Natural killer cell (primary cell): Measurements from ENCODE around the gene TRIL. TPM values are rescaled to one million over a fixed set of nuclear protein-coding genes. Genes with fewer than 3 reads are reported as not detected.

Experiments
- ATAC-seq, 3 donors: fragments of 150-1000 bp in 2 of 3; fragments of 200-7000 bp in 1 of 3; cut with Tn5 transposase; 1 replicate in 1 of 3; 2 replicates in 2 of 3; pipeline ENCODE4 v1.10.0; 2021; ENCODE audit warnings: mild to moderate bottlenecking in 2 of 3, moderate library complexity in 2 of 3
- DNase-seq, 2 donors: peaks; one replicate each; pipeline versions ENCODE4 v3.0.0 to v3.0.0-alpha.2; 2013 to 2021; ENCODE audit warnings: mixed read lengths in 1 of 2
- H3K27ac ChIP-seq: one replicate; pipeline ENCODE4 v1.5.1; 2013; ENCODE audit warnings: mild to moderate bottlenecking, low read length
- H3K27me3 ChIP-seq: one replicate; pipeline ENCODE4 v1.6.1; 2013; ENCODE audit warnings: low read length; ENCODE audit not compliant: control insufficient read depth, insufficient read depth
- H3K36me3 ChIP-seq: one replicate; pipeline ENCODE4 v1.6.1; 2013; ENCODE audit warnings: low read length; ENCODE audit not compliant: control insufficient read depth, insufficient read depth
- H3K4me1 ChIP-seq: one replicate; pipeline ENCODE4 v1.6.1; 2013; ENCODE audit warnings: low read length; ENCODE audit not compliant: control insufficient read depth, insufficient read depth
- H3K4me3 ChIP-seq: one replicate; pipeline ENCODE4 v1.5.1; 2013; ENCODE audit warnings: low read length
- H3K9me3 ChIP-seq: one replicate; pipeline ENCODE4 v1.6.1; 2013; ENCODE audit warnings: low read length; ENCODE audit not compliant: control insufficient read depth, insufficient read depth
- H3K27ac Mint-ChIP-seq, 2 donors: one replicate each; pipeline ENCODE4 v1.8.0; 2022; ENCODE audit warnings: mild to moderate bottlenecking in 2 of 2, mixed read lengths in 2 of 2, moderate library complexity in 1 of 2
- H3K27me3 Mint-ChIP-seq, 2 donors: one replicate each; pipeline ENCODE4 v1.8.0; 2022; ENCODE audit warnings: low read depth in 2 of 2, mixed read lengths in 2 of 2
- H3K36me3 Mint-ChIP-seq: one replicate; pipeline ENCODE4 v1.8.0; 2022; ENCODE audit warnings: mixed read lengths
- H3K4me1 Mint-ChIP-seq, 2 donors: one replicate each; pipeline ENCODE4 v1.8.0; 2022; ENCODE audit warnings: mixed read lengths in 2 of 2
- H3K4me3 Mint-ChIP-seq: one replicate; pipeline ENCODE4 v1.8.0; 2022; ENCODE audit warnings: mild to moderate bottlenecking, moderate library complexity, mixed read lengths
- H3K9me3 Mint-ChIP-seq, 2 donors: one replicate each; pipeline ENCODE4 v1.8.0; 2022; ENCODE audit warnings: mixed read lengths in 2 of 2
- CTCF ChIP-seq: fragments of 200-600 bp; IDR thresholded peaks from one replicate; pipeline ENCODE4 v1.8.0; 2022; ENCODE audit warnings: antibody characterized with exemption
- WGBS: methylation state at CpG from one replicate; pipeline ENCODE4 v1.1.7; 2013; ENCODE audit warnings: missing lambda C conversion rate; ENCODE audit not compliant: insufficient coverage; 5-methylcytosine and 5-hydroxymethylcytosine counted together
- intact Hi-C: fragments of 100-400 bp; cut with micrococcal nuclease; formaldehyde crosslinking; loops from one replicate; pipeline ENCODE4 v1.14.2; 2022
- total RNA-seq, 4 donors: library from RNA; stranded (reverse); fragments of 120-200 nt in 1 of 4; gene quantifications; one replicate each; pipeline versions ENCODE4 v1.2.3 to v1.2.4, GENCODE V29; 2013 to 2022

The TRIL gene
- total RNA-seq, 3 donors from 2014 or later (not counting 1 experiment from before 2014, with no cell fraction given), result 0.07 TPM; not detected in 2

GRCh38 chr7:28999427-28999826, 41.3 kb upstream of the TRIL start:
- intact Hi-C loops, result no loop called here
- no peaks in the 10 kb centered on the region for H3K4me1 Mint-ChIP-seq
- no peaks in the 10 kb centered on the region for H3K36me3 Mint-ChIP-seq
- H3K27ac ChIP-seq, result no peak overlapping the region
- H3K4me3 Mint-ChIP-seq, result no peak overlapping the region
- H3K36me3 ChIP-seq, result no peaks in the 10 kb centered on the region
- ATAC-seq (no peak), DNase-seq (no peak)
- WGBS, result 92% methylated on average over 5 of the region's 5 CpGs
- H3K27me3 Mint-ChIP-seq, result peaks cover 9 to 35% of the 10 kb centered on the region in 2 donors
- no peak for TF ChIP-seq CTCF
- no peaks in the 10 kb centered on the region for H3K9me3 Mint-ChIP-seq
- H3K27ac Mint-ChIP-seq, result no peak overlapping the region
- no peaks in the 10 kb centered on the region for H3K4me1 ChIP-seq
- no peak overlapping the region for H3K4me3 ChIP-seq
- H3K9me3 ChIP-seq, result no peaks in the 10 kb centered on the region
- H3K27me3 ChIP-seq, result no peaks in the 10 kb centered on the region

- no peak overlapping the region for H3K4me3 ChIP-seq
- no peaks in the 10 kb centered on the region for H3K4me1 ChIP-seq
- no peak overlapping the region for H3K27ac Mint-ChIP-seq
- DNase-seq (no peak), ATAC-seq (no peak)
- TF ChIP-seq CTCF, result no peak
- peaks cover 11 to 33% of the 10 kb centered on the region in 2 donors for H3K27me3 Mint-ChIP-seq
- H3K4me1 Mint-ChIP-seq, result no peaks in the 10 kb centered on the region
- H3K9me3 Mint-ChIP-seq, result no peaks in the 10 kb centered on the region
- no peaks in the 10 kb centered on the region for H3K9me3 ChIP-seq
- H3K27ac ChIP-seq, result no peak overlapping the region
- intact Hi-C loops, result no loop called here
- H3K4me3 Mint-ChIP-seq, result no peak overlapping the region
- no peaks in the 10 kb centered on the region for H3K27me3 ChIP-seq
- no peaks in the 10 kb centered on the region for H3K36me3 ChIP-seq
- 98% methylated on average over 4 of the region's 4 CpGs for WGBS
- no peaks in the 10 kb centered on the region for H3K36me3 Mint-ChIP-seq
Measured at GRCh38 chr7:28998105-28998504, 40.0 kb upstream of the TRIL start.

GRCh38 chr7:28996836-28997235, 38.7 kb upstream of the TRIL start:
- H3K4me3 Mint-ChIP-seq, result no peak overlapping the region
- no peak for ATAC-seq
- Histone ChIP-seq H3K4me3 (no peak overlapping the region), H3K27me3 (no peaks in the 10 kb centered on the region), H3K4me1 (no peaks in the 10 kb centered on the region), H3K9me3 (no peaks in the 10 kb centered on the region), H3K27ac (no peak overlapping the region), H3K36me3 (no peaks in the 10 kb centered on the region)
- H3K4me1 Mint-ChIP-seq, result no peaks in the 10 kb centered on the region
- DNase-seq, result no peak
- no peak for TF ChIP-seq CTCF
- H3K9me3 Mint-ChIP-seq, result no peaks in the 10 kb centered on the region
- 86% methylated on average over 6 of the region's 6 CpGs for WGBS
- intact Hi-C loops, result no loop called here
- peaks cover 14 to 20% of the 10 kb centered on the region in 2 donors for H3K27me3 Mint-ChIP-seq
- H3K36me3 Mint-ChIP-seq, result no peaks in the 10 kb centered on the region
- no peak overlapping the region for H3K27ac Mint-ChIP-seq

GRCh38 chr7:28993371-28993770, 35.2 kb upstream of the TRIL start:
- H3K9me3 Mint-ChIP-seq, result no peaks in the 10 kb centered on the region

More at GRCh38 chr7:28993371-28993770, 35.2 kb upstream of the TRIL start:
- Mint-ChIP-seq H3K4me1 (no peaks in the 10 kb centered on the region), H3K4me3 (no peak overlapping the region), H3K27me3 (peaks cover 11% of the 10 kb centered on the region in 2 donors), H3K27ac (no peak overlapping the region), H3K36me3 (no peaks in the 10 kb centered on the region)
- Histone ChIP-seq H3K27me3 (no peaks in the 10 kb centered on the region), H3K27ac (no peak overlapping the region), H3K4me1 (no peaks in the 10 kb centered on the region), H3K4me3 (no peak overlapping the region), H3K36me3 (no peaks in the 10 kb centered on the region), H3K9me3 (no peaks in the 10 kb centered on the region)
- TF ChIP-seq CTCF, result no peak
- intact Hi-C loops, result no loop called here
- WGBS, result 63% methylated on average over 4 of the region's 4 CpGs
- no peak for DNase-seq
- no peak for ATAC-seq
